GM23248 (cell line): ENCODE data around the gene ATXN7L1. TPM values are rescaled to one million over a fixed set of nuclear protein-coding genes. Genes with fewer than 3 reads are reported as not detected.

Source experiments
- DNase-seq: peaks from one replicate; pipeline ENCODE4 v3.0.0-alpha.2; 2015
- H2AFZ ChIP-seq: fragments of 200-600 bp; sonication (generic); 2 replicates; pipeline ENCODE4 v1.6.1; 2016; ENCODE audit warnings: antibody characterized with exemption
- H3F3A ChIP-seq: fragments of 200-600 bp; sonication (generic); 2 replicates; pipeline ENCODE4 v1.6.1; 2016; ENCODE audit warnings: mild to moderate bottlenecking, antibody characterized with exemption, mixed run types; ENCODE audit not compliant: insufficient read depth
- H3K27ac ChIP-seq: fragments of 200-600 bp; sonication (generic); 2 replicates; pipeline ENCODE4 v1.5.1; 2016; ENCODE audit warnings: mild to moderate bottlenecking
- H3K27me3 ChIP-seq: fragments of 200-600 bp; sonication (generic); replicated peaks from 2 replicates; pipeline ENCODE4 v1.6.1; 2016; ENCODE audit warnings: mild to moderate bottlenecking; ENCODE audit not compliant: insufficient read depth
- H3K36me3 ChIP-seq: fragments of 200-600 bp; sonication (generic); 2 replicates; pipeline ENCODE4 v1.6.1; 2016; ENCODE audit warnings: low read depth, mild to moderate bottlenecking
- H3K4me1 ChIP-seq: fragments of 200-600 bp; sonication (generic); 2 replicates; pipeline ENCODE4 v1.6.1; 2016; ENCODE audit warnings: mild to moderate bottlenecking; ENCODE audit not compliant: insufficient read depth
- H3K4me2 ChIP-seq: fragments of 200-600 bp; sonication (generic); one replicate; pipeline ENCODE4 v1.6.1; 2016; ENCODE audit warnings: mild to moderate bottlenecking; ENCODE audit not compliant: unreplicated experiment
- H3K4me3 ChIP-seq: fragments of 200-600 bp; sonication (generic); 2 replicates; pipeline ENCODE4 v1.5.1; 2016; ENCODE audit warnings: mild to moderate bottlenecking
- H3K79me2 ChIP-seq: fragments of 200-600 bp; sonication (generic); 2 replicates; pipeline ENCODE4 v1.6.1; 2016; ENCODE audit warnings: mild to moderate bottlenecking; ENCODE audit not compliant: insufficient read depth
- H3K9ac ChIP-seq: fragments of 200-600 bp; sonication (generic); 2 replicates; pipeline ENCODE4 v1.6.1; 2016; ENCODE audit warnings: mild to moderate bottlenecking
- H3K9me2 ChIP-seq: fragments of 200-600 bp; sonication (generic); 2 replicates; pipeline ENCODE4 v1.6.1; 2016; ENCODE audit warnings: mixed run types, mild to moderate bottlenecking, moderate library complexity; ENCODE audit not compliant: insufficient read depth
- H3K9me3 ChIP-seq: fragments of 200-600 bp; sonication (generic); one replicate; pipeline ENCODE4 v1.6.1; 2017; ENCODE audit warnings: low read depth
- H4K20me1 ChIP-seq: fragments of 200-600 bp; sonication (generic); 2 replicates; pipeline ENCODE4 v1.6.0; 2016; ENCODE audit not compliant: insufficient read depth
- EZH2 ChIP-seq: fragments of 200-600 bp; sonication (generic); IDR thresholded peaks from 2 replicates; pipeline ENCODE4 v1.6.1; 2018; ENCODE audit warnings: antibody characterized with exemption, mild to moderate bottlenecking; ENCODE audit not compliant: insufficient read depth, poor library complexity, severe bottlenecking
- EZH2phosphoT487 ChIP-seq: fragments of 200-600 bp; sonication (generic); IDR thresholded peaks from 2 replicates; pipeline ENCODE4 v1.6.1; 2018; ENCODE audit warnings: antibody characterized with exemption, moderate library complexity, mild to moderate bottlenecking, low read depth; ENCODE audit not compliant: insufficient read depth
- WGBS, 2 experiments: methylation state at CpG; one replicate each; pipeline ENCODE4 v1.1.6; 2015 to 2017; ENCODE audit warnings: low lambda C conversion rate in 2 of 2, low coverage in 1 of 2; ENCODE audit errors: missing lambda C conversion rate in 2 of 2; 5-methylcytosine and 5-hydroxymethylcytosine counted together
- in situ Hi-C: fragments of 300-500 bp; cut with MboI; formaldehyde crosslinking; loops from 2 replicates; pipeline ENCODE4 v1.15.0; 2020
- polyA plus RNA-seq: library from polyadenylated mRNA; unstranded; fragments of >200 nt; fragmentation: Nextera tagmentation; extraction: Ambion mirVana; gene quantifications from 2 replicates; pipeline ENCODE4 v1.2.1, GENCODE V29; 2016
- total RNA-seq: library from RNA; depleted of rRNA; stranded (reverse); fragments of >200 nt; shearing (Covaris generic); gene quantifications from 2 replicates; pipeline ENCODE4 v1.2.3, GENCODE V29; 2014

ATXN7L1 gene
- total and polyA plus RNA-seq, 2 experiments from 2014 or later, result 3.7 to 4.5 TPM

GRCh38 chr7:105680505-105681187 is 195.8 kb downstream of the ATXN7L1 start:
- Histone ChIP-seq H3K9ac (no peak overlapping the region), H3K27me3 (no peaks in the 10 kb centered on the region), H3K27ac (no peak overlapping the region), H3K36me3 (no peaks in the 10 kb centered on the region), H3K4me3 (no peak overlapping the region), H3K4me2 (no peak overlapping the region), H3K4me1 (peaks cover 20% of the 10 kb centered on the region), H2AFZ (no peak overlapping the region), H3F3A (peaks cover 6% of the 10 kb centered on the region; the same call in 1 of the 2 replicates), H4K20me1 (no peaks in the 10 kb centered on the region), H3K9me3 (no peaks in the 10 kb centered on the region), H3K79me2 (no peaks in the 10 kb centered on the region), H3K9me2 (no peaks in the 10 kb centered on the region)
- TF ChIP-seq EZH2 (no peak), EZH2phosphoT487 (no peak)
- DNase-seq, result no peak
- 66% methylated on average over 9 of the region's 9 CpGs for WGBS, 2 experiments
- in situ Hi-C loops, result no loop called here

DNA sequence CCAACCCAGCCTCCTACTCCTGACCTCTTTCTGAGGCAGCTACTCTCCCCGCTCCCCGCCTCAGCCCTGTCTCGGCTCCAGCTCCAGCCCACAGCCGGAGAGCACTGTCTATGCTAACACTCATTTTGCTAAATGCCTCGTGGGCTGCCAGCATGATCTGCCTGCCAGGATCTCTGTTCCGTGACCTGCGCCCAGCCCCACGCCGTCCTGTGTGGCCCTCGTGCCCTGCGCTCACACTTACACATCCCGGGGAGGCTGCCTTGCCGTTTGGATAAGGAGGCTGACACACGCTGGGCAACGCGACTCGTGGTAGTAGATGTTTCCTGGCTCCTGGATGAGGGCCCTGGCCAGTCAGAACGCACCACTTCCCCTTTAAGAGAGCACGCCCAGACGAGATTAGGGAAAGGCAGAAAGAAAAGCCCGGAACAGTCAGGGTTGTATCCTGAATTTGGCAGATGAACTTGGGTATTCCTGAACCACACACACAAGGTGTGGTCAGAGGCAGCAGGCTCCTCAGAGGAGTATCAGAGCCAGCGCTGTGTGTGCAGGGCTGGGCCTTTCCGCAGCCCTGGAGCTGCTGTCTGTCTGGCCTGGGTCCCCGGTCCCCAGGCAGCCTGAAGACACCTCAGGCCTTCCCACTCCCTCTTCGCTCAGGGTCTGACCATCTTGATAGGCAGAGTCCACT is 197.4 kb downstream of the ATXN7L1 start:
- H3K27me3 ChIP-seq, result no peaks in the 10 kb centered on the region
- peaks cover 6% of the 10 kb centered on the region; the same call in 1 of the 2 replicates for H3F3A ChIP-seq
- no peaks in the 10 kb centered on the region for H4K20me1 ChIP-seq
- H3K9me2 ChIP-seq, result no peaks in the 10 kb centered on the region
- peaks cover 20% of the 10 kb centered on the region for H3K4me1 ChIP-seq
- no peaks in the 10 kb centered on the region for H3K9me3 ChIP-seq
- 6% methylated on average over 25 of the region's 25 CpGs for WGBS, 2 experiments
- no peak for TF ChIP-seq EZH2
- no peak for TF ChIP-seq EZH2phosphoT487
- peak overlapping the region; percentile 20 for H3K27ac ChIP-seq
- in situ Hi-C loops, result no loop called here
- peak overlapping the region; percentile 87 for H3K4me2 ChIP-seq
- no peaks in the 10 kb centered on the region for H3K79me2 ChIP-seq
- H3K36me3 ChIP-seq, result no peaks in the 10 kb centered on the region
- H3K4me3 ChIP-seq, result peak overlapping the region; percentile 60
- DNase-seq, result peak; percentile 87
- peak overlapping the region; percentile 57 for H3K9ac ChIP-seq
- H2AFZ ChIP-seq, result peak overlapping the region; percentile 85

DNA sequence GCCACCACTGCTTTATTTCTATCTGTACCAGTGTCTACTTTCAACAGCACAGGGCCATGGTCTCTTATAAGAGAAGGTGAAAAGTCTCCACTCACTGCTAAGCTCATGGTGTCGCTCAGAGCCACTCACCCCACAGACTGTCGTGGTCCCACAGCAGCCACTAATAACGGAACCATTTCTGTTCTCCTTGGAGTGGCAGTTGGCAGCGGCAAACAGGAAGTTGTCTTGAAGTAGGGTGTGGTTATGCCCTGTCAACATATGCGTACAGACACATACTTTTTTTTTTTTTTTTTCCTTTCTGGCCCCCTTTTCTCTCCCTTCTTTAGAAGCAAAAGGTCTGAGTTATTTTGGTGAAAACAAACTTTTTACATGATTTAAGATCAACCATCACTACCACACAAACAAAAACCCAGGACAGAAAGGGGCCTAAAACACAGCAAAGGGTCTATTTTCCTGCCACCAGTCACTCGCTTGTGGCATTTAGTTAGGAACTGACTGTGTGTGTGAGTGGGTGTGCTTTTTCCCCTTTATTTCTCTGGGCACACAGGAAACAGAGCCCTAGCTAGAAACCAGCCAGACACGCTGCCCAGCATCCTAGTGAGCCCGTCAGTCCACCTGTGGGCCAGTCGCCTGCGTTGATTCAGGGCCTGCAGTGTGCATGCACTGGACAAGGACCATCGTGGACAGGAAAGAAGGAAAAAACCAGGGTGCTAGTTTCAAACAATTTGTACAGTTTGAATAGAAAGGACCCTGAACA is 198.4 kb downstream of the ATXN7L1 start:
- DNase-seq, result peak; percentile 6
- TF ChIP-seq EZH2, result no peak
- no peak for TF ChIP-seq EZH2phosphoT487
- Histone ChIP-seq H3K4me3 (peak overlapping the region; percentile 60; the same call in 1 of the 2 replicates), H3F3A (peaks cover 6% of the 10 kb centered on the region; the same call in 1 of the 2 replicates), H3K27me3 (no peaks in the 10 kb centered on the region), H3K4me1 (peaks cover 19% of the 10 kb centered on the region), H4K20me1 (no peaks in the 10 kb centered on the region), H3K4me2 (peak overlapping the region; percentile 87), H3K27ac (no peak overlapping the region), H3K9me3 (no peaks in the 10 kb centered on the region), H3K9ac (peak overlapping the region; percentile 57), H3K9me2 (no peaks in the 10 kb centered on the region), H3K36me3 (no peaks in the 10 kb centered on the region), H3K79me2 (no peaks in the 10 kb centered on the region), H2AFZ (peak overlapping the region; percentile 85)
- 69% methylated on average over 11 of the region's 11 CpGs for WGBS, 2 experiments
- in situ Hi-C loops, result no loop called here

GRCh38 chr7:105677410-105677730 is 199.0 kb downstream of the ATXN7L1 start:
- WGBS, 2 experiments, result 94 to 97% methylated on average over 4 of the region's 4 CpGs
- H3F3A ChIP-seq, result peaks cover 6% of the 10 kb centered on the region; the same call in 1 of the 2 replicates
- peaks cover 12% of the 10 kb centered on the region; the same call in 1 of the 2 replicates for H3K4me1 ChIP-seq
- no peaks in the 10 kb centered on the region for H4K20me1 ChIP-seq
- no peak overlapping the region for H3K27ac ChIP-seq
- H2AFZ ChIP-seq, result no peak overlapping the region
- no peaks in the 10 kb centered on the region for H3K79me2 ChIP-seq
- H3K27me3 ChIP-seq, result no peaks in the 10 kb centered on the region
- no peak for TF ChIP-seq EZH2
- no peak for TF ChIP-seq EZH2phosphoT487
- H3K4me3 ChIP-seq, result no peak overlapping the region
- H3K9ac ChIP-seq, result no peak overlapping the region
- no peaks in the 10 kb centered on the region for H3K36me3 ChIP-seq
- DNase-seq, result no peak
- no peak overlapping the region for H3K4me2 ChIP-seq
- in situ Hi-C loops, result no loop called here
- no peaks in the 10 kb centered on the region for H3K9me3 ChIP-seq
- H3K9me2 ChIP-seq, result no peaks in the 10 kb centered on the region
